HG03103 (cell line): ENCODE data around the gene SLC5A6.

Source experiments
- ATAC-seq: cut with Tn5 transposase; IDR thresholded peaks from one replicate; pipeline ENCODE4 v1.9.1; 2021; ENCODE audit warnings: low read depth; ENCODE audit not compliant: unreplicated experiment

Gene SLC5A6

DNA sequence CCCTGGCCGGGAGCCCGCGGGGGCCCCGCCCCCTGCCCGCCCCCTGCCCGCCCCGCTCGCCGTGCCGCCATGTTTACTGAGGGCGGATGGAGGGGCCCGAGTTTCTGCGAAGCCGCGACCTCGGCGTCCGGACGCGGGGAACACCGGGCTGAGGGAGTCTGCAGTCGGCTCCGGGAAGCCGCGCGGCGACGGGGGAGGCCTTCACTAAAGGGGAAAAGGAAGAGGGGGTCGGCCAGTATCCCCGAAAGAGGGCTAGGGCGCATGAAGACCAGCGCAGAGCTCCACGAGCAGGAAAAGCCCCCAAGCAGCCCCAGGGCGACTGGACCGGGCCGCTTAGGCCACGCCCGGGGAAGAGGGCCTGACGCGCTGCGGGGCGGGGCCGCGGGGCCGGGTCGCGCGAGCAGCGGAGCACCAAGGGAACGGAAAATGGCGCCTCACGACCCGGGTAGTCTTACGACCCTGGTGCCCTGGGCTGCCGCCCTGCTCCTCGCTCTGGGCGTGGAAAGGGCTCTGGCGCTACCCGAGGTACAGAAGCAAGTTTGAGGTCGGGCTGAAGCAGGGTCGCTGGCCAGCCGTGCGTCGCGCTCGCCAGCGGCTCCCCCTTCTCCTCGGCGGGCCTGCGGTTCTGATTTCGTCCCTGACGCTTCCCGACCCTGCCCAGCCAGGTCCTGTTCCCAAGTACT is at the start of gene SLC5A6, which contains the start of gene ATRAID:
Gene SLC5A6 (minus strand): TSS at position 326 of the 683 bp plus-strand sequence. CDS start 4,618 bp downstream, outside the sequence.
Gene ATRAID (plus strand): TSS at position 99 of the 683 bp plus-strand sequence. CDS start 328 bp downstream, at position 427.
- peak; percentile 73 for ATAC-seq

- no peak for ATAC-seq
Measured at GRCh38 chr2:27261241-27261925, 49.3 kb upstream of the SLC5A6 start.

GRCh38 chr2:27258051-27258450 is 46.0 kb upstream of the SLC5A6 start:
- ATAC-seq, result no peak

DNA sequence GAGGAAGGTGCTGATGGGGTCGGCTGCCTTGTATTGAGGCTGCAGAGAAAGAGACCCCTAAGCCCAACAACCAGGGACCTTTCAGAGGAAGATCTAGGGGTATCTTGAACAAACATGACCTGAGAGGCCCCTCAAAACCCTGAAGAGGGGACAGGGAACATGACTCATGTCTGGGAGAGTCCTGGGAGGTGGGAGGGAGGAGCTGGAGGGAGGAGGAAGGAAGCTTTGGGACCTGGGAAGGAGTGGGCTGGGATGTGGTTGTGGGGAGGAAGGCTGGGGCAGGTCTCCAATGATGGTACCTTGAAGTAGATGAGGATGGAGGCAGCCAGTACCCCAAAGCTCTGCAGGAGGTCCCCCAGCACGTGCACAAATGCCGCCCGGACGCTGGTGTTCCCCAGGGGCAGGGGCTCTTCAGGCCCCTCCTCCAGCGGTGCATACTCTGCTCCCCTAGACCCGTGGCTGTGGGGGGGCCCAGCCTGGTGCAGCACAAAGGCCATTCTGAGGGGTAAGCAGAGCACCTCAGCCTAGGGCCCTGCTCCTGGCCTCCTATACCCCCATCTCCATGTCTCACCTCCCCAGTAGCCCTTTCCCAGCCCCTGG is 44.9 kb upstream of the SLC5A6 start:
- no peak for ATAC-seq

- ATAC-seq, result no peak
Measured at GRCh38 chr2:27255660-27256059, 43.6 kb upstream of the SLC5A6 start.

DNA sequence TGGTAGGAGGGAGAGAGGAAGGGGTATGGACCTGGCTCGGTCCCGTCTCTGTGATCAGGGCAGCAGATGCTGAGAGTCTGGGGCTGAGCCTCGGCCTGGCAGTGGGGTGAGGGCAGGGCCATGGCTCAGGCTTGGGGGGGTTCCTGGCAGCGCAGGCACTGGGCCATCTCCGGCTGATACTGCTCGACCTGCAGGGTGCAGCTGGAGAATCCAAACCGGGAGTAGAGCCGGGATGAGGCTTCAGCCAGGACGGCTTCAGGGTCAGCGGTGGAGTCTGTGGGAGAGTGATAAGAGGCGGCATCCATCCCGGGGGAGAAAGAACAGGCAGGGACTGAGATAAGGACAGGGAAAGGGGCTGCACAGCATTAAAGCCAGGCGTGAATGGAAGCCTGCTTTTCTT is 43.1 kb upstream of the SLC5A6 start:
- ATAC-seq, result no peak

DNA sequence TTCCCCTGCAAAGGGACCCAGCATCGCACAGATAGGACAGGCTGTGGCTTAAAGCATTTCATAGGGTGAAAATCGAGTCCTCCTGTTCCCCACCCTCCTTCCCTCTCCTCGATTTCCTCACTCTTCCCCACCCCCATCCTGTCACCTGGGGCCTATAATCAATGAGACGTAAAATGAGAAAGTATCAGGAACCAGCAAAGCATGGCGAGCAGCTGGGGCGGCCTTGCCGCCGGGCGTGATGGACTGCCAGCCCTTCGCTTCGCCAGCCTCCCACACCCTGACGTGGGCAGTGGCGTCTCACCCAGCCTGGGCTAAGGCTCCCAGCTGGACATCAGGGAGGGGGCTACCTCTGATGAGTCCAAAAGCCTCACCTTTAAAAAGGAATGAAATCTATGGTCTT is 39.7 kb upstream of the SLC5A6 start:
- no peak for ATAC-seq

GRCh38 chr2:27250652-27251379 is 38.7 kb upstream of the SLC5A6 start:
- no peak for ATAC-seq

DNA sequence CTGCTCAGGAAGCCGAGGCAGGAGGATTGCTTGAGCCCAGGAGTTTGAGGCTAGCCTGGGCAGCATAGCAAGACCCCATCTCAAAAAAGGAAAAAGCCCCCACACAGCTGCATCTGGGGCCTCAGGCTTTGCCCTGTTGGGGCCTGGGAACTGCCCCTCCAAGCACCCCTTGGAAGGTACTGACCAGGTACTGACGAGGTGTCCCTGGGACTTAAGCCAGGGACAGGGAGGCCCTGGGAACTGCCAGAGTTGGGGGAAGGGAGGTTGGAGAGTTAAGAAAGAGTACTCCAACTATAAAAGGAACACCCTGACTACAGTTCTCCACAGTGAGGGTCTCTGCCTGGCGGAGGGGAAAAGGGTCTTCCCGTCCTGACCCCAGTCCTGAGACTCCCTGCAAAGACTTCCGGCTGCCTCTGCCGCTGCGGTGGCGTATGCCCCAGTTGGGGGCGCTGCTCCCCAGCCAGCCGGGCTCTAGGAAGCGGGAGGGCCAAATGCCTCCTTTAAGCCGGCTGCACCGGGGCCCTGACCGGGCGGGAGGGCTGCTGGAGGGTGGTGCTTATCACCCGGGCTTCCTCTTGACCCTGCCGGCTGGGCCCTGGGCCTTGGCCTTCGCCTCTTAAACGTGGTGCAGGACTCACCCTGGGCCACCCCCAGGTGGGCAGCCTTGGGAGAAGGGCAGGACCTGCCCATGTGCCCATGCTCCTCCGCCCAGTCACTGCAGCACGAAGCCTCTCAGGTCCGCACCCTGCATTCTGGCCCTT is 38.0 kb upstream of the SLC5A6 start:
- no peak for ATAC-seq

DNA sequence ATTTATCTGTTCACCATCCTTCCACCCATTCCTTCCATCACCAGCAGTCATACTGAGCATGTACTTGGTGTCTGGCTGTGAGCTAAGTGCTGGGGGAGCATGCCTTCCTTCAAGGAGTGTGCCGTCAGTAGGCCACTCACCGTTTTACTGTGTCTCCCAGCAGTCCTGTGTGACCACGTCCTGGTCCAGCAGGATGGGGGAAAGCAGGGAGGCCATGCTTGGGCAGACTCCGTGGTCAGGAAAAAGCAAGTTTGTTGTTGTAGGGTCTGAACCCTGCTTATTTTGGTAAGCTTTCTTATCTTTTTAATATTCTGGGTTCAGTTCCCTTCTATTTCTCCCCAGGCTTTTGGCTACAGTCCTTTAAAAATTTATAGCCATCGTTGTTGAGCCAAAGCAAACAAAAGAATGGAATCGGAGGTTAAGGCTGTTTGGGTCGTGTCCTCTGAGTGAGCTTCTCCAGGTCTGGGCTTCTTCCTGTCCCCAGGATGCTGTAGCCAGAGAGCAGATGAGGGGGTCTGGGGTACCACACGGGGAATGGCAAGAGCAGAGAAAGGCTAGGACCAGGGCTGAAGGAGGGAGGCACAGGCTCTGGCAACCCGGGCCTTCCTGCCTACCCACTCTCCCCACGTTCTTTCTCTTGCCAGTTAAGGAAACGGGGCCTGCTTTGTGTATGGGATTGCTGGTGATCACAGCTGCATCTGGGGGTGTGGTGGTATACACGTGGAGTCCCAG is 37.3 kb upstream of the SLC5A6 start:
- ATAC-seq, result no peak

- ATAC-seq, result no peak
Measured at GRCh38 chr2:27247893-27248292, 35.8 kb upstream of the SLC5A6 start.

GRCh38 chr2:27245626-27246025 is 33.6 kb upstream of the SLC5A6 start:
- no peak for ATAC-seq

DNA sequence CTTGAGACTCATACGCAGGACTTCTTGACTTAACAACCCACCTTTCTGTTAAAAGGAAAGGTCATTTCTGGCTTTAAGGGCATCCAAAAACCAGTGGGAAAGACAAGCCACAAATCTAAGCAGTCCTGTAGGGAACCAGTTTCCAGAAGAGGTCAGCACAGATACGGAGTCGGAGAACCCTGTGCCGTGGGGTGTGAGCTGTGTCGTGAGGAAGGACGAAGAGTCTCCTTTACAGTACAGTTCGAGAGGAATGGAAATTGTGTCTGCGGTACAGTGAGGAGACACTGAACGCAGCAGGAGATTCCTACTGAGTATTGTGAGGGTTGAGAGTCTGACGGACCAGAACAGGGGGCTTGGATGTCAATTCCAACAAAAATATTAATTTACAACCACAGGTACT is 33.0 kb upstream of the SLC5A6 start:
- no peak for ATAC-seq

DNA sequence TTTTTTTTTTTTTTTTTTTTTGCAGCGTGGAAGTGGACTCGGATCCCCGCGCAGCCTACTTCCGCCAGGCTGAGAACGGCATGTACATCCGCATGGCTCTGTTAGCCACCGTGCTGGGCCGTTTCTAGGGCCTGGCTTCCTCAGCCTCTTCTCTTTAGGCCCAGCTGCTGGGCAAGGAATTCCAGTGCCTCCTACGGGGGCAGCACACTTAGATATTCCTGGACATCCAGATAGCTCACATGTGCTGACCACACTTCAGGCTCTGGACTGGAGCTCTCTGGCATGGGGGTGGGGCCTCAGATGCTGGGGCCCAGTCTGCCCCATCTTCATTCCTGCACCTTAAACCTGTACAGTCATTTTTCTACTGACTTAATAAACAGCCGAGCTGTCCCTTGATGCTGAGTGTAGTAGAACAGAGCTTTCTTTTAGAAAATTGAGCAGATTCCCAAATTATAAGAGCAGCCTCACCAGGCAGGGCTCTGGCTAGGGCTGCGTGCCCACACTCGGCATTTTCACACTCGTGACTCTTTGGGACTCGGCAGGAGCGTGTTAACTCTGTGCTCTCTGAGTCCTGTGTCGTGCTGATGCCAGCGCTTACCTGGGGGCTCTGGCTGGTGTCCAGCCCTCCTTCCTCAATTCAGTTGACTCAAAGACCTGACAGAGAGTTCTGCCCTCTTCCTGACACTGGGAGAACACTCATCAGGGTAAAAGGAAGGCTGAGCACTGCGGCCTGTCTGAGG is 31.5 kb upstream of the SLC5A6 start:
- ATAC-seq, result no peak

DNA sequence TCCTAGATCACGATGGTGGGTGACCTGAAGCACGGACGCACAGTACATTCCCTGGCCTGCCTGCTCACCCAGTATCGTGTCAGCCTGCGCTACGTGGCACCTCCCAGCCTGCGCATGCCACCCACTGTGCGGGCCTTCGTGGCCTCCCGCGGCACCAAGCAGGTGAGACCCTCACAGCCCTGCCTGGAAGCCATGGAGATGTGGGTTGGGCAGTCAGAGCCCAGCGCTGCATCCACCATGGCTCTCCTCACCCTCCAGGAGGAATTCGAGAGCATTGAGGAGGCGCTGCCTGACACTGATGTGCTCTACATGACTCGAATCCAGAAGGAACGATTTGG is 30.5 kb upstream of the SLC5A6 start:
- ATAC-seq, result no peak

DNA sequence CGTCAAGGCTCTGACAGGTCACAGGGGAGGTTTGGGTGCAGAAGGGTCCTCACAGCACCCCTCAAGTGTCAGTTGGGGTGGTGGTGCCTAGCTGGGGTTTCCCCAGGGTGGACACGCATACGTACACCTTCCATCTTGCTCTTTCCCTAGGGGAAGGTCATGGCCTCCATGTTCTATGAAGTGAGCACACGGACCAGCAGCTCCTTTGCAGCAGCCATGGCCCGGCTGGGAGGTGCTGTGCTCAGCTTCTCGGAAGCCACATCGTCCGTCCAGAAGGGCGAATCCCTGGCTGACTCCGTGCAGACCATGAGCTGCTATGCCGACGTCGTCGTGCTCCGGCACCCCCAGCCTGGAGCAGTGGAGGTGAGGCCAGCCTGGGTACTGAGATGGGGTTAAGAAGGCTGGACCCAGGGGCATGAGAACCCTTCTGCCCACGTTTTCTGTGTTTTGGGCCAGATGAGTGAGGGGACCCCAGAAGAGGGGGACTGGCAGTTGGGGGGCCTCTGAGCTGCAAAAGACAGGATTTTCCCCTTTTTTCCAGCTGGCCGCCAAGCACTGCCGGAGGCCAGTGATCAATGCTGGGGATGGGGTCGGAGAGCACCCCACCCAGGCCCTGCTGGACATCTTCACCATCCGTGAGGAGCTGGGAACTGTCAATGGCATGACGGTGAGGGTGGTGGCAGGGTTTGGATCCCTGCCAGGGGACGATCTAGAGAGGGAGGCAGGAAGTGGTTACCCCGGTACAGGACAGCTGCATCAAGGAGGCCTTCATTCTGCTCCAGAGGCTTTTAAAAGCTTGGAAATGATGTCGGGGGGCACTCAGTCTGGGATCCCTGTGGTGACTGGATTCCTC is 29.9 kb upstream of the SLC5A6 start:
- no peak for ATAC-seq

DNA sequence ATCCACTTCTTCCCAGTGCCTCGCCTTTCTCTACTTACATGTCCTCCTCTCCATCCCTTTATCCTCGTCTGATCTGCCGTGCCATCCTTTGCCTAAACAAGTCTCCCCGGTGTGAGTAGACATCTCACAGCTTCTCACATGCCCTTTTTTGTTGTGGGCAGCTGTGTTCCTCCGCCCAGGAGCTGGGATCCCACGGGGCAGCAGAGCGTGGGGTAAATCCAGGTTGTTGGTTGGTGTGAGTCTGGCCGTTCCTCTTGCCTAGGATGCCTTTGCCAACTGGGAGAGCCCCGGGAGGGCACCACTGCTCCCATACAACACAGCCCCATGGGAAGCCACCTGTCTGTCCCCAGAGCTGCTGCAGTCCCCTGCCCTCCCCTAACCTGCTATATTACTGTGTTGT is 28.3 kb upstream of the SLC5A6 start:
- no peak for ATAC-seq

DNA sequence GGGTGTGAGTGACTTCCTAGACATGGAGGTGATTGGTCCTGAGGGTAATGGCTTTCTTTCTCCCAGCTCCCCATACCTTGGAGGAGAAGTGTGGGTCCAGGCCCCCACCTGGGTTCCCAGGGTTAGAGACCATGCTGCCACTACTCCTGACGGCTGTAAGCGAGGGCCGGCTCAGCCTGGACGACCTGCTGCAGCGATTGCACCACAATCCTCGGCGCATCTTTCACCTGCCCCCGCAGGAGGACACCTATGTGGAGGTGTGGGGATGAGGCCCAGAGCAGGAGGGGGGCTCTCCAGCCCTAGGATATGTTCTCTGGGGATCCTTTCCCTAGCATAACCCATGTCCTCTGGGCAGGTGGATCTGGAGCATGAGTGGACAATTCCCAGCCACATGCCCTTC is 26.9 kb upstream of the SLC5A6 start:
- no peak for ATAC-seq
